Activated CD4-positive, alpha-beta T cell treated with anti-CD3 and anti-CD28 coated beads, Interleukin-2, amount 10 ng/mL, durations not matched to agents 7 days and 5 days (primary cell): ENCODE data around the gene CYP21A2. TPM values are rescaled to one million over a fixed set of nuclear protein-coding genes. Genes with fewer than 3 reads are reported as not detected.
"Not testable (repeated sequence)": the region's sequence is repeated elsewhere in the genome, so short reads cannot be mapped to it uniquely, and the experiment has no call there.

Source experiments
- CTCF ChIA-PET: fragments of 350-600 bp; sonication (Branson Sonifier 250); formaldehyde crosslinking; loops from one replicate; lab custom pipeline; 2021; ENCODE audit warnings: antibody characterized with exemption; lab: Charles Lee
- POLR2A ChIA-PET: fragments of 350-600 bp; sonication (Branson Sonifier 250); formaldehyde crosslinking; loops from one replicate; lab custom pipeline; 2021; ENCODE audit warnings: antibody characterized with exemption; lab: Charles Lee
- DNase-seq: peaks from one replicate; pipeline ENCODE4 v3.0.0-alpha.2; 2020
- H3K27ac Mint-ChIP-seq: one replicate; pipeline ENCODE4 v1.8.0; 2021; ENCODE audit warnings: mild to moderate bottlenecking, moderate library complexity, mixed read lengths
- H3K27me3 Mint-ChIP-seq: one replicate; pipeline ENCODE4 v1.8.0; 2021; ENCODE audit warnings: mixed read lengths
- H3K36me3 Mint-ChIP-seq: one replicate; pipeline ENCODE4 v1.8.0; 2021; ENCODE audit warnings: low read depth, mixed read lengths
- H3K4me1 Mint-ChIP-seq: one replicate; pipeline ENCODE4 v1.8.0; 2021; ENCODE audit warnings: mixed read lengths
- H3K4me3 Mint-ChIP-seq: one replicate; pipeline ENCODE4 v1.8.0; 2021; ENCODE audit warnings: mild to moderate bottlenecking, moderate library complexity, mixed read lengths
- H3K9me3 Mint-ChIP-seq: one replicate; pipeline ENCODE4 v1.8.0; 2021; ENCODE audit warnings: mixed read lengths
- total RNA-seq, 2 experiments: library from RNA; stranded (reverse); gene quantifications; one replicate each; pipeline ENCODE4 v1.2.3, GENCODE V29; 2021

The CYP21A2 gene
- total RNA-seq, 2 experiments from 2014 or later = 0.12 TPM; not detected in 1

- H3K27me3 Mint-ChIP-seq, DNase-seq, H3K36me3 Mint-ChIP-seq, H3K4me3 Mint-ChIP-seq, H3K9me3 Mint-ChIP-seq, H3K27ac Mint-ChIP-seq, POLR2A ChIA-PET, CTCF ChIA-PET, H3K4me1 Mint-ChIP-seq: not testable (repeated sequence)
These were observed 2.3 kb downstream of the CYP21A2 start for GRCh38 chr6:32040299-32041049.

- H3K9me3 Mint-ChIP-seq, CTCF ChIA-PET, H3K36me3 Mint-ChIP-seq, H3K27ac Mint-ChIP-seq, H3K27me3 Mint-ChIP-seq, DNase-seq, H3K4me3 Mint-ChIP-seq, POLR2A ChIA-PET, H3K4me1 Mint-ChIP-seq: not testable (repeated sequence)
These were observed 2.8 kb downstream of the CYP21A2 start for GRCh38 chr6:32041050-32041321.

- H3K27me3 Mint-ChIP-seq, CTCF ChIA-PET, H3K27ac Mint-ChIP-seq, H3K9me3 Mint-ChIP-seq, H3K4me1 Mint-ChIP-seq, POLR2A ChIA-PET, H3K4me3 Mint-ChIP-seq, H3K36me3 Mint-ChIP-seq, DNase-seq: not testable (repeated sequence)
These were observed 3.2 kb downstream of the CYP21A2 start for GRCh38 chr6:32041385-32041784.

GRCh38 chr6:32042276-32042675 is 4.1 kb downstream of the CYP21A2 start:
- H3K27me3 Mint-ChIP-seq, H3K4me1 Mint-ChIP-seq, H3K27ac Mint-ChIP-seq, POLR2A ChIA-PET, CTCF ChIA-PET, H3K36me3 Mint-ChIP-seq, DNase-seq, H3K9me3 Mint-ChIP-seq, H3K4me3 Mint-ChIP-seq: not testable (repeated sequence)

GRCh38 chr6:32043589-32044380 is 5.6 kb downstream of the CYP21A2 start:
- POLR2A ChIA-PET, CTCF ChIA-PET, H3K36me3 Mint-ChIP-seq, H3K4me1 Mint-ChIP-seq, H3K9me3 Mint-ChIP-seq, H3K27ac Mint-ChIP-seq, H3K4me3 Mint-ChIP-seq, H3K27me3 Mint-ChIP-seq, DNase-seq: not testable (repeated sequence)

GRCh38 chr6:32044916-32045315 is 6.7 kb downstream of the CYP21A2 start:
- H3K9me3 Mint-ChIP-seq, CTCF ChIA-PET, DNase-seq, H3K36me3 Mint-ChIP-seq, H3K4me3 Mint-ChIP-seq, H3K4me1 Mint-ChIP-seq, POLR2A ChIA-PET, H3K27ac Mint-ChIP-seq, H3K27me3 Mint-ChIP-seq: not testable (repeated sequence)

- POLR2A ChIA-PET = no interaction called here
- Mint-ChIP-seq H3K4me3 (no peak overlapping the region), H3K4me1 (peaks cover 3% of the 10 kb centered on the region), H3K27ac (no peak overlapping the region), H3K27me3 (no peaks in the 10 kb centered on the region), H3K9me3 (no peaks in the 10 kb centered on the region), H3K36me3 (no peaks in the 10 kb centered on the region)
- CTCF ChIA-PET = interaction anchor here (1.0 kb wide), 1 partner anchor 67 kb away, joined by 3 read pairs; no protein-coding TSS in a partner anchor
- DNase-seq = no peak
These were observed 7.7 kb downstream of the CYP21A2 start for GRCh38 chr6:32045811-32046449.

GRCh38 chr6:32046450-32047083 is 8.4 kb downstream of the CYP21A2 start:
- no peak overlapping the region for H3K27ac Mint-ChIP-seq
- CTCF ChIA-PET = interaction anchor here (1.0 to 1.7 kb wide), 3 partner anchors 46 to 203 kb away, joined by 3 read pairs; no protein-coding TSS in a partner anchor
- no peak overlapping the region for H3K4me3 Mint-ChIP-seq
- H3K9me3 Mint-ChIP-seq = no peaks in the 10 kb centered on the region
- H3K4me1 Mint-ChIP-seq = peaks cover 3% of the 10 kb centered on the region
- DNase-seq = no peak
- H3K27me3 Mint-ChIP-seq = no peaks in the 10 kb centered on the region
- POLR2A ChIA-PET = no interaction called here
- H3K36me3 Mint-ChIP-seq = no peaks in the 10 kb centered on the region

- Mint-ChIP-seq H3K27me3 (no peaks in the 10 kb centered on the region), H3K9me3 (no peaks in the 10 kb centered on the region), H3K36me3 (no peaks in the 10 kb centered on the region), H3K4me1 (peaks cover 3% of the 10 kb centered on the region), H3K27ac (no peak overlapping the region), H3K4me3 (no peak overlapping the region)
- ChIA-PET POLR2A (no interaction called here), CTCF (interaction anchor here (1.0 to 1.7 kb wide), 3 partner anchors 46 to 202 kb away, joined by 3 read pairs; no protein-coding TSS in a partner anchor)
- DNase-seq = no peak
These were observed 8.9 kb downstream of the CYP21A2 start for GRCh38 chr6:32047084-32047478.

GRCh38 chr6:32047539-32047854 is 9.3 kb downstream of the CYP21A2 start:
- peaks cover 3% of the 10 kb centered on the region for H3K4me1 Mint-ChIP-seq
- ChIA-PET CTCF (interaction anchor here (0.6 to 1.7 kb wide), 4 partner anchors 45 to 202 kb away, joined by 3 to 5 read pairs (median 4); no protein-coding TSS in a partner anchor), POLR2A (no interaction called here)
- no peak overlapping the region for H3K27ac Mint-ChIP-seq
- no peaks in the 10 kb centered on the region for H3K9me3 Mint-ChIP-seq
- no peak overlapping the region for H3K4me3 Mint-ChIP-seq
- no peaks in the 10 kb centered on the region for H3K27me3 Mint-ChIP-seq
- no peaks in the 10 kb centered on the region for H3K36me3 Mint-ChIP-seq
- no peak for DNase-seq

GRCh38 chr6:32047855-32048766 is 9.9 kb downstream of the CYP21A2 start:
- H3K4me3 Mint-ChIP-seq = no peak overlapping the region
- CTCF ChIA-PET = interaction anchor here (0.6 to 1.7 kb wide), 3 partner anchors 45 to 199 kb away, joined by 3 to 5 read pairs (median 4); no protein-coding TSS in a partner anchor
- POLR2A ChIA-PET = no interaction called here
- no peaks in the 10 kb centered on the region for H3K9me3 Mint-ChIP-seq
- no peaks in the 10 kb centered on the region for H3K36me3 Mint-ChIP-seq
- peaks cover 3% of the 10 kb centered on the region for H3K4me1 Mint-ChIP-seq
- peak; percentile 66 for DNase-seq
- no peaks in the 10 kb centered on the region for H3K27me3 Mint-ChIP-seq
- H3K27ac Mint-ChIP-seq = no peak overlapping the region

GRCh38 chr6:32049149-32049548 is 10.9 kb downstream of the CYP21A2 start:
- H3K4me1 Mint-ChIP-seq, H3K27ac Mint-ChIP-seq, DNase-seq, H3K4me3 Mint-ChIP-seq, CTCF ChIA-PET, H3K27me3 Mint-ChIP-seq, H3K9me3 Mint-ChIP-seq, H3K36me3 Mint-ChIP-seq, POLR2A ChIA-PET: not testable (repeated sequence)
